GM18502 (cell line): ENCODE measurements around the gene VWF.
"Not testable (repeated sequence)": the region's sequence is repeated elsewhere in the genome, so short reads cannot be mapped to it uniquely, and the experiment has no call there.

Source experiments
- ATAC-seq: cut with Tn5 transposase; IDR thresholded peaks from one replicate; pipeline ENCODE4 v1.9.1; 2021; ENCODE audit warnings: mild to moderate bottlenecking; ENCODE audit not compliant: unreplicated experiment, poor library complexity

Gene VWF

GRCh38 chr12:6041891-6042290 is 82.6 kb downstream of the VWF start:
- no peak for ATAC-seq

GRCh38 chr12:6040815-6041214 is 83.7 kb downstream of the VWF start:
- no peak for ATAC-seq

DNA sequence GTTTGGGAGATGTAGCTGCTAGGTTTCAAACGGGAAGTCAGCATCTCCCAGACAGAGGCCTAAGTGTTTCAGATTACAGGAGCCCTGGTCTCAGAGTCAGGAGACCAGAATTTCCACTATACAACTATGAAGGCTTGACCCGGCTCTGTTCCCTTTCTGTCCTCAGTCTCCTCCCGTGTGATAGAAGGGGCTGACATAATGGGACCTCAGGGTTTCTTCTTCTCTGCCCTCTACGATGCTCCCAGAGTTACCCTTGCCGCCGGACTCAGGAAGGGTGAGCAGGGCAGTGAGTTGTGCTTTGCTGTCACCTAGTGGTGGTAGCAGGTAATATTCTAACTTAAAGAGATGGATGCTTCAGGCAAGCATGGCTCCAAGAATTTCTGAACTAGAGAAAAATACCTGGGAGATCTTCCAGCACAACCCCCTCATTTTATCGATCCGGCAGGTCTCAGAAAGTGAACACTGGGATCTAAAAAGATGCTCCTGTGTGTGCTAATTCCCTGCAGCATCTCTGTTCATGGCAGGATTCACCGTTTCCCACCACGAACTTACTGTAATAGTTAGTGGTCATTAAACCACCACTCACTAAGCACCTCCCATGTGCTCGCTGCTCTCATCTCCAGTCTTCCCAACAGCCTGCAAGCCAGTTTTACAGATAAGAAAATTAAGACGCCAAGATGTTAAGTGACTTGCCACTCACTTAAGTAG is 84.4 kb downstream of the VWF start:
- no peak for ATAC-seq

DNA sequence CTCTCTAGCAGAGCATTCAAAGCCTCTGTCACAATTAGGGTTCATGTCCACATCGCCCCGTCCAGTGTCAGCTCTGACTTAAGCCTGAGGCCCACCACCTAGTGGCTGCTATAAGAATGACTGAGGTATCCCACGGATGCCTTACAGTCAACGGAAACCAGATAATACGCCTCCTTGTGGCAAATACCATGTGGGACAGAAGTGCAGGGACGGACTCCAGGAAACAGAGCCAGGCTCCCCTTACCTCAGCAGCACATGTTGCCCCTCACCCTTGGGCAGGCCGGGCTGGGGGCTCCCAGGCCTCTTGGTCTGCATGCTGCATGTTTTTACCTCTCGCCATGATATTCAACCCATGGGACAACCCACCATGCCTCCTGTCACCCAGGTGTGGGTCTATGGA is 86.3 kb downstream of the VWF start:
- ATAC-seq, result peak; percentile 62

GRCh38 chr12:6037459-6037858 is 87.0 kb downstream of the VWF start:
- ATAC-seq, result no peak

- no peak for ATAC-seq
Observed at GRCh38 chr12:6036509-6036908, 88.0 kb downstream of the VWF start.

DNA sequence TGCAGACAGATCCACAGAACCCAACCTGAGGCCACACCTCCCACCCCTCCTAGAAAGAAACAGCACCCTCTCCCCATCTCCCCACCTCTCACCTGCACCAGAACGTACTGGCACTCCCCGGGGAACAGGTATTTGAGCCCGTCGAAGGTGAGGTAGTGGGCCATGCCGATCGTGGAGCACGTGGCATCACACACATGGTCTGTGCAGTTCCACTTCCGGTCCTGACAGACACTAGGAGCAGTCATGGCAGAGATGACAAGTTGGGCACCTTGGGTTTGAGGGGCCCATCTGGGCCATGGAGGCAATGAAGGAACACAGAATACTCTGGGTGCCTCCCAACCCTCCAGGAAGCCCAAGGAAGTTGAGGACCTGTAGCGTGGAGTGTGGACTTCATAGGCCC is 89.9 kb downstream of the VWF start:
- no peak for ATAC-seq

DNA sequence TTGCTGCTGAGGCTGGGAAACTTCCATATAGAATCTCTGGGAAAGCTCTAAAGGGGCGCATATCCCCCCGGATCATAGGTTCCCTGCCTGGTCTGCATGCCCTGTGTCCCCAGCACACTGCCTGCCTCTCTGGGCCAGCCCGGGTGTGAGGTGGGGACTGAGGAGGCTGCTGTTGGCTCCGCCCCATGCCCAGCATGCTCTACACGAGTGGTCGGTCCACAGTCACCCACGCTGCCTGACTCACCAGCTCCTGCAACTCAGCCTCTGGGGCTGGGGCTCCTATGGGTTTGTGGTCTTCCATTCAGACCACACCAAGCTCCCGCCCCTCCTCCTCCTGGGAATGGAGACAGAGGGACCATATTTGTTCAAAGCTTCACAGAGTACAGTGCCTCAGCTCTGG is 90.9 kb downstream of the VWF start:
- no peak for ATAC-seq

- ATAC-seq, result no peak
Observed at GRCh38 chr12:6032726-6033125, 91.7 kb downstream of the VWF start.

- ATAC-seq, result no peak
Observed at GRCh38 chr12:6031001-6031400, 93.5 kb downstream of the VWF start.

GRCh38 chr12:6030081-6030480 is 94.4 kb downstream of the VWF start:
- no peak for ATAC-seq

GRCh38 chr12:6029401-6029800 is 95.1 kb downstream of the VWF start:
- ATAC-seq, result no peak

DNA sequence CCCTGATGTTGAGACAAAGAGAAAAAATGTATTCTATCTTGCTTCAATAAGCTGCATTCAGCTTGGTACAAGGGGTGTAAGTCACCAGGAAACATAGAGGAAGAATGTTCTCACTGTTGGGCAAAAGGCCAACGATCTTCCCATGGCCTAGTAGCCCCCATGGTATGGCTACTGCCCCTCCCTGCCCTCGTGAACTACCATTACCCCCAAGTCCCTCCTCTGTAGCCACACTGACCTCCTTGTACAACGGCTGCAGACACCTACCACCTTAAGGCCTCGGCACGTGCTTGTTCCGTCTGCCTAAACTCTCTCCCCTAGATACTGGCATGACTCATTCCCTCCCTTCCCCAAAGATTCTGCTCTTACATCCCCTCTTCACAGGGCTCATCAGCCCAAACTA is 97.5 kb downstream of the VWF start:
- no peak for ATAC-seq

DNA sequence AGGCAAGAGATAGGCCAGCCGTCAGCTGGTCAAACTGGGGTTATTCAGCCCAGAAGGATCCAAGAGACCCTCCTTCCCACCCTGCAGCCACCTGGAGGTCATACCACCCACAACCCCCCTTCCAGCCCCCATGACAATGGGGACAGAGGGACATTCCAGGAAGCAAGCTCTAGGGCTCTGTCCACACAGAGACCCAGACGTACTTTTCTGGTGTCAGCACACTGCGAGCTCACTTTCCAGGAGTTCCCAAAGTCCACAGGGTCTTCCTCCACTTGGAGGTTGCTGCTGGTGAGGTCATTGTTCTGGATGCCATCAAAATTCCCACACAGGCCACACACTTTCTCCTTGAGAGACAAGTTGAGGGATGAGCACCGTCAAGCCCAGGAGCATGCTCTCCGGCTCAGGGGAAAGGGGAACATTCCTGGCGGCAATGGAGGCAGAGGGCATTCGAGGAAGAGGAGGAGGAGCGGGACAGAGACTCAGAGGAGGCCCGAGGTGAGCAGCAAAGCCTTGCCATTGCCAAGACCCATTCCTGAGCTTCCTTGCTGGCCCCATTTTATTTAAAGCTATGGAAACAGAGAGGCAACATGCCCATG is 98.7 kb downstream of the VWF start:
- ATAC-seq, result not testable (repeated sequence)

- ATAC-seq, result not testable (repeated sequence)
Observed at GRCh38 chr12:6024066-6024465, 100.4 kb downstream of the VWF start.

DNA sequence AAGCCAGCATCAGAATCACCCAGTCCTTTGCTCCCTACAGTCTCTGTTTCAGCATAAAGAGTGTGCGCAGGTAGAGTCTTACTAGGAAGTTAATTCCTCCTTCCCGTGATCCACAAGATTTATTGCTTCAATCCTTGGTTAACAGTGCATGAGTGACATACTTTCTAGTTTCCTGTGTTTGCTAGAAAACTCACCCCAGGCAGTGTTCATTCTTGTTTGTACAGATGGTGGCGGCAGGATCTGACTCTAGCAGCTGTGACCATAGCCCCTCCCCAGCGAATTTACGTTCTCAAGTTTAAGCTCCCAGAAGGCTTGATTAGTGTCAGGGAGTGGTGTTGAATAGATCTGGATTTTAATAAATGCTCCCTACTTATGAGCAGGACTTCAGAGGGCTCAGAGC is 103.5 kb downstream of the VWF start:
- ATAC-seq, result no peak

DNA sequence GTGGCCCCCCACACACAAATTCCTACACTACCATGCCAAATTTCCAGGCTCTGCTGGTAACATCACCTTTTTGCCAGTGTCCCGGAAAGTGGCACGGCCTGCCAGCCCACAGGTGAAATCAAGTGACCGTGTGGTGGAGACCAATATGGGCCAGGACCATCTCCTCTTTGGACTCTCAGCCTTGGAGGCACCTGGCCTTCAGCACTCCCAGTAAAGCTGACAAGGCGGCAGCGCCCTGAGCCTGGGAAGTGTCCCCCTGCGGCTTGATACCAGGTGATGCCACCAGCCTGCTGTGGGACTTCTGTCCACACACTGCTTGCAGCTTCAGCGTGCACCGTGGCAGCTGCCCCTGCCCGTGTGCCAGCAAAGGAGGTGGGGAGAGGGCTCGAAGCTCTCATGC is 104.0 kb downstream of the VWF start:
- ATAC-seq, result not testable (repeated sequence)

- ATAC-seq, result not testable (repeated sequence)
Observed at GRCh38 chr12:6019256-6019655, 105.2 kb downstream of the VWF start.

- no peak for ATAC-seq
Observed at GRCh38 chr12:6018265-6018664, 106.2 kb downstream of the VWF start.

DNA sequence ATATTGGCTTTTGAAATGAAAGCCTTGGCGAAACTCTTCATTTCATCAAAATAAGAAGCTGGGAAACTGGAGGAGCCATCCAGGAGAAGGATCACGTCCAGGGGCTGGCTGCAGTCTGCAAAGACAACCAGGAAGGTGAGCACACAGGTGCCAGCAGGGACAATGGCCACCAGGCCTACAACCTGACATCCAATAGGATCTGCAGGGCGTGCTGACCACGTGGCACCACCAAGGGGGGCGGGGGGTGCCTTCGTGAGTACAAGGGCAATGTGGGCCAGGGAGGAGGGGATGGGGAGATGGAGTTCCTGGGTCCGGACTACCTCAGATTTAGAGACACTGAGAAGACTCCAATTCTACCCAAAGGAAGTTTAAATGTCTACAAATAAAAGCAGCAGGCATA is 107.7 kb downstream of the VWF start:
- no peak for ATAC-seq

DNA sequence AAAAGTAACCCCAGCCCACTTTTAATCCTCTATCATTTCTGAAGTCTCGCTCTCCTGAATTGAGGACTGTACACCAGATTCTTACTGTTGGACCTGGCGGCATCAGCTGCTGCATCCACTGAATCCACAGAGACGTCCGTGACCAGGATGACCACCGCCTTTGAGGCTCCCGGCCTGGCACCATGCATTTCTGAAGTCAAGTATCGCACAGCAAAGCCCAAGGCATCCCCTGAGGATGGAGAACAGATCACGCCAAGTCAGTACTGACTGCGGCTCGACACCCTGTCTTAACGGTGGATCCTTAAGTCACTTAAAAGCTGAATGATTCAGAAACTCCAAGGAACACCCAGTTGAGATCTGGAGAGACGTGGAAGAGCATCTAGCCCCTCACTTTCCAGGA is 108.5 kb downstream of the VWF start:
- ATAC-seq, result not testable (repeated sequence)

DNA sequence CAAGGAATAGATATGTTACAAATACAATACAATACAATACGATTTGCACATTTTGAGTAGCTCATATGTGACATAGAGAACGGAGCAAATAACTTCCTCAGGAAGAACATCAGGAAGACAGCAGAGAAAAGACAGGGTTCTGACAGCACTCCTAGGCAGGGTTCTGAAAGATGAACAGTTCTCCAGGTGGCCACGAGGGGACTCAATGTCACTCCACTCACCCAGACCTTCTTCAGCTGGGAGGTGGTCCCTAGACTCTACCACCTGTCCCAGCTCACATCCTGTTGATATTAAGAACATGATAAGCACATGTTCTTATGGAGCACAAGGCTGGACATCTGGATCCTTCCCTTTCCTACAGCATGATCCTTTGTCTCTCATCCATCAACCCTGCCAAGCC is 109.2 kb downstream of the VWF start:
- not testable (repeated sequence) for ATAC-seq
